Amygdala (tissue), 56 donors: ENCODE results near the gene RAB22A.

Source experiments
- DNase-seq, 56 donors: peaks; one replicate each; lab custom pipeline; 2025; lab: John Stamatoyannopoulos, UW

RAB22A gene

GRCh38 chr20:58297394-58297793, 12.1 kb upstream of the RAB22A start:
- DNase-seq: no peak

- no peak for DNase-seq
Measured at GRCh38 chr20:58300321-58300720, 9.2 kb upstream of the RAB22A start.

- no peak for DNase-seq
Measured at GRCh38 chr20:58303547-58303946, 6.0 kb upstream of the RAB22A start.

GRCh38 chr20:58305061-58305460, 4.5 kb upstream of the RAB22A start:
- no peak for DNase-seq

- peak in 3 of 56 donors; percentile 7 to 25 (median 7) for DNase-seq
Measured at GRCh38 chr20:58306421-58307261, 2.9 kb upstream of the RAB22A start.

DNA sequence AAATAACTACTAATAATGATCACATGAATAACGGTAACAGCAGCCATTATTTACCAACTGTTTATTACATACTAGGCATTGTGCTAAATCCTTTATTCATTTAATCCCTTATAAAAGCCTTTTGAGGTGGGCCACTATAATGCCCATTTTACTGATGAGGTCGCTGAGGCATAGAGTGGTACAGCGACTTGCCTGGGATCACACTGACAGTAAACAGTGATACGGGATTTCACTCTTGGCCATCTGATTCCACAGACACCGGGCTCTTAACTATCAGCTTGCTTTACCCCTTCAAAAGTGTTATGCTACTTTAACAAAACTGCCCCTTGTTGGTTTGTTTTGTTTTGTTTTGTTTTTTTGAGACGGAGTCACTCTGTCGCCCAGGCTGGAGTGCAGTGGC, 2.2 kb upstream of the RAB22A start:
- DNase-seq: no peak

- peak in 3 of 56 donors; percentile 2 to 5 (median 4) for DNase-seq
Measured at GRCh38 chr20:58308290-58308679, 1.2 kb upstream of the RAB22A start.

- DNase-seq: peak in 39 of 56 donors; percentile 3 to 79 (median 49)
Measured at GRCh38 chr20:58308680-58309527, 611 bp upstream of the RAB22A start.

DNA sequence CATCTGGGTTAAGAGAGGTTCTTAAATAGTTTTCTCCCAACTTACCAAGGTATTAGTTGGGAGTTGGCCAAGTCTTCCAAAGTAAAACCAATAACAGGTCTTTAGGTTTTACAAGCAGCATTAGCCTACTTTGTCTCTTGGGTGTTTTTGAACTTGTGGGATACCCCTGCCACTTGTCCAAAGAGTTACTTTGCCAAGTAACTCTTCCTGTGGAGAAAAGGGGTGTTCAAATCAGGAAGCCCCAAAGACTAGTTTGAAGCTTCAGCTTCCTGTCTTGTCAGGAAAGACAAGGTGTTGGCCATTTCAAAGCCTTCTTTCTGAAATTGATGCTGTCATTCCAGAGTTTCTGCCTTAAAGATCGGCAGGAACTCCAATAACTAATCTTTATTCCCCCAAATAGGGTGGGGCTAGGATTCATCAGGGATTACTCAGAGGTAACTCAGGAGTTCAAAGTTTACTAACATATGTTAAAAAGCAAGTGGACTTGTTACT, 822 bp downstream of the RAB22A start:
- no peak for DNase-seq

DNA sequence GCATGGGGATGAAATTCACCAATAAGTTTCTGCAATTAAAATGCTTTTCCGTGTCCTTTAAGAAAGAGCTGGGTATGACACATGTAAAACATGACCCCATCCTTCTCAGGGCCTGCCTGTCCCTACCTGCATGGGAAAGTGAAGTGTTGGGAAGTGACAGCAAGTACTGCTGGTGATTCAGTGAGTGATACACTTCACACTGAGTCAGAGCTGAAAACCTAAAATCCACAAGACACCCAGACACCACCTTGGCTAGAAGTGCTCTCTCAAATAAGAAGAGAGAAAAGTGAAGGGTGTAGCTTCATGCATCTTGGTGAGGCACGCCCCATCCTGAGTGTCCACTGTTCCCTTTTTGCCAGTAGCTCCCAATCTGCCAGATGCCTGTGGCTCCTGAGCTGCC, 3.3 kb downstream of the RAB22A start:
- DNase-seq: no peak

GRCh38 chr20:58313396-58313795, 3.9 kb downstream of the RAB22A start:
- DNase-seq: no peak

GRCh38 chr20:58321205-58321604, 11.7 kb downstream of the RAB22A start:
- no peak for DNase-seq

DNA sequence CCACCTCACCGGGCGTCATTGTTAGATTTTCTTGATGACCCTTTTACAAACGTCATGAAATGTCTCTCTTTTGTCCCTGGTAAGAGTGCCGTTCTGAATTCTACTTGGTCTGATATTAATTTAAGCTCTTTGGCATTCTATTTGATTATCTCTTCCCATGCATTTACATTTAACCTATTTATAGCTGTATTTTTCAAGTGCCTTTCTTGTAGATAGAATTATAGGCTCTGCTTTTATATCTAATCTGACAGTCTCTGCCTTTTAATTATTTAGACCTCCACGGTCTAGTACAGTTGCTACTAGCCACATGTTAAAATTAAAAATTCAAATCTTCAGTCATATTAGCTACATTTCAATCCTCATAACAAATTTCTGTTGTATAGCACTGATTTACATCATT, 12.6 kb downstream of the RAB22A start:
- no peak for DNase-seq

DNA sequence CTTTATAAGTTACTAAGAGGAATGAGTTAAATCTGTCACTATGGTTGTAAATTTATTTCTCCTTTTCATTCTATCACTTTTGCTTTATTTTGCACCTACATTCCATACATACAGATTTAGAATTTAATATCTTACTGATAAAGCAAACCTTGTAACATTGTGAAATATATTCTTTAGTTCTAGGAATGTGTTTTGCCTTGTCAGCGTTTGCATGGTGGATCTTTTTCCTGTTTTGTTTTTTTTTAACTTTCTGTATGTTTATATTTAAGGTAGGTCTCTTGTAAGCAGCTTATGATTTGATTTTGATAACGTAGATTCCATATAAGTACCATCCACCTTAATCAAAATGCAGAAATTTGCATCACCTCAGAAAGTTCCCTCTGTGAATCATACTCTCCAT, 16.4 kb downstream of the RAB22A start:
- DNase-seq: no peak

GRCh38 chr20:58327211-58327610, 17.7 kb downstream of the RAB22A start:
- no peak for DNase-seq

GRCh38 chr20:58328836-58329235, 19.3 kb downstream of the RAB22A start:
- DNase-seq: no peak

- no peak for DNase-seq
Measured at GRCh38 chr20:58329711-58330110, 20.2 kb downstream of the RAB22A start.

- no peak for DNase-seq
Measured at GRCh38 chr20:58330249-58330648, 20.7 kb downstream of the RAB22A start.

DNA sequence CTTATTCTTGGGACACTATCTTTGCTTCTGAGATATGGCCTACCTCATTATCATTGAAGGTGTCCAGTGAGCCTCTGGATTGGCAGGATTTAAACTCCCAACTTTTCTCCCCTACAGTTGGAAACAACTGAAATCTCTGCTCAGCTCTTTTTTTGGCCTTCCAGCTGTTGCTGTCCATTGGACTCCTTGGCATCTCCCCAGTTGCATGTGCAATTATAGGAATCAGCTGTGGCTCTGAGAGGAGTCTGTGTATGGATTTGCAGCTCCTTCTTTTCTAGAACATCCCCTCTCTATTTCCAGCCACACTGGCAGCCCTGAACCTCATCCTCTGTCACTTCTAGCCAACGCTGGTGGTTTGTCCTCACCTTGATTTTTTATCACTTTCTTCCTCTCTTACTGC, 21.2 kb downstream of the RAB22A start:
- DNase-seq: no peak

GRCh38 chr20:58331961-58332551, 22.5 kb downstream of the RAB22A start:
- DNase-seq: no peak

- DNase-seq: no peak
Measured at GRCh38 chr20:58339741-58340140, 30.2 kb downstream of the RAB22A start.
